Activated CD4-positive, alpha-beta T cell treated with anti-CD3 and anti-CD28 coated beads, Interleukin-2, amount 10 ng/mL, durations not matched to agents 24 days and 14 days (primary cell): ENCODE measurements around the gene PLEKHG2. TPM values are rescaled to one million over a fixed set of nuclear protein-coding genes. Genes with fewer than 3 reads are reported as not detected.

Source experiments
- DNase-seq: peaks from one replicate; pipeline ENCODE4 v3.0.0; 2022
- H3K27ac Mint-ChIP-seq: one replicate; pipeline ENCODE4 v1.8.0; 2022; ENCODE audit warnings: mild to moderate bottlenecking, mixed read lengths
- H3K27me3 Mint-ChIP-seq: one replicate; pipeline ENCODE4 v1.8.0; 2022; ENCODE audit warnings: mixed read lengths
- H3K36me3 Mint-ChIP-seq: one replicate; pipeline ENCODE4 v1.8.0; 2022; ENCODE audit warnings: low read depth, mild to moderate bottlenecking, mixed read lengths
- H3K4me1 Mint-ChIP-seq: one replicate; pipeline ENCODE4 v1.8.0; 2021; ENCODE audit warnings: mixed read lengths
- H3K4me3 Mint-ChIP-seq: one replicate; pipeline ENCODE4 v1.8.0; 2022; ENCODE audit warnings: mild to moderate bottlenecking, moderate library complexity, mixed read lengths
- H3K9me3 Mint-ChIP-seq: one replicate; pipeline ENCODE4 v1.8.0; 2021; ENCODE audit warnings: mixed read lengths
- intact Hi-C: fragments of 100-400 bp; cut with micrococcal nuclease; formaldehyde crosslinking; loops from one replicate; pipeline ENCODE4 v1.15.1; 2023
- total RNA-seq: library from RNA; stranded (reverse); gene quantifications from 2 replicates; pipeline ENCODE4 v1.2.3, GENCODE V29; 2022

PLEKHG2 gene
- total RNA-seq, 1 donor from 2014 or later: 42.0 TPM

GRCh38 chr19:39397360-39398296 is 14.8 kb upstream of the PLEKHG2 start:
- Mint-ChIP-seq H3K36me3 (peaks cover 26% of the 10 kb centered on the region), H3K9me3 (no peaks in the 10 kb centered on the region), H3K27ac (peak overlapping the region; percentile 90), H3K27me3 (no peaks in the 10 kb centered on the region), H3K4me1 (peaks cover 51% of the 10 kb centered on the region), H3K4me3 (peak overlapping the region; percentile 60)
- DNase-seq: peak; percentile 98
- intact Hi-C loops: loop anchor here (1.0 kb wide), 2 partner anchors 14 to 135 kb away; partner anchors contain the start of gene EID2B

GRCh38 chr19:39398297-39398864 is 14.1 kb upstream of the PLEKHG2 start:
- Mint-ChIP-seq H3K4me3 (peak overlapping the region; percentile 60), H3K4me1 (peaks cover 54% of the 10 kb centered on the region), H3K9me3 (no peaks in the 10 kb centered on the region), H3K27ac (peak overlapping the region; percentile 90), H3K27me3 (no peaks in the 10 kb centered on the region), H3K36me3 (peaks cover 24% of the 10 kb centered on the region)
- DNase-seq: peak; percentile 84
- intact Hi-C loops: no loop called here

- no peaks in the 10 kb centered on the region for H3K27me3 Mint-ChIP-seq
- DNase-seq: no peak
- H3K27ac Mint-ChIP-seq: peak overlapping the region; percentile 38
- no peak overlapping the region for H3K4me3 Mint-ChIP-seq
- H3K4me1 Mint-ChIP-seq: peaks cover 57% of the 10 kb centered on the region
- H3K9me3 Mint-ChIP-seq: no peaks in the 10 kb centered on the region
- H3K36me3 Mint-ChIP-seq: peaks cover 18% of the 10 kb centered on the region
- intact Hi-C loops: no loop called here
These were observed 12.8 kb upstream of the PLEKHG2 start for GRCh38 chr19:39399668-39400050.

- DNase-seq: no peak
- Mint-ChIP-seq H3K27ac (peak overlapping the region; percentile 38), H3K4me1 (peaks cover 56% of the 10 kb centered on the region), H3K27me3 (no peaks in the 10 kb centered on the region), H3K9me3 (no peaks in the 10 kb centered on the region), H3K4me3 (no peak overlapping the region), H3K36me3 (peaks cover 17% of the 10 kb centered on the region)
- intact Hi-C loops: no loop called here
These were observed 12.4 kb upstream of the PLEKHG2 start for GRCh38 chr19:39400061-39400460.

GRCh38 chr19:39401070-39401548 is 11.4 kb upstream of the PLEKHG2 start:
- Mint-ChIP-seq H3K4me3 (peak overlapping the region; percentile 87), H3K4me1 (peaks cover 57% of the 10 kb centered on the region), H3K27ac (peak overlapping the region; percentile 91), H3K9me3 (no peaks in the 10 kb centered on the region), H3K27me3 (no peaks in the 10 kb centered on the region), H3K36me3 (peaks cover 11% of the 10 kb centered on the region)
- intact Hi-C loops: no loop called here
- no peak for DNase-seq

- H3K27me3 Mint-ChIP-seq: no peaks in the 10 kb centered on the region
- H3K9me3 Mint-ChIP-seq: no peaks in the 10 kb centered on the region
- peak; percentile 92 for DNase-seq
- peaks cover 11% of the 10 kb centered on the region for H3K36me3 Mint-ChIP-seq
- peak overlapping the region; percentile 87 for H3K4me3 Mint-ChIP-seq
- H3K4me1 Mint-ChIP-seq: peaks cover 60% of the 10 kb centered on the region
- H3K27ac Mint-ChIP-seq: peak overlapping the region; percentile 91
- intact Hi-C loops: no loop called here
These were observed 10.7 kb upstream of the PLEKHG2 start for GRCh38 chr19:39401549-39402345.

- peak; percentile 96 for DNase-seq
- Mint-ChIP-seq H3K4me1 (peaks cover 57% of the 10 kb centered on the region), H3K27ac (peak overlapping the region; percentile 91), H3K27me3 (no peaks in the 10 kb centered on the region), H3K4me3 (peak overlapping the region; percentile 87), H3K9me3 (no peaks in the 10 kb centered on the region), H3K36me3 (peaks cover 15% of the 10 kb centered on the region)
- intact Hi-C loops: no loop called here
These were observed 9.8 kb upstream of the PLEKHG2 start for GRCh38 chr19:39402346-39403300.

- Mint-ChIP-seq H3K27ac (peak overlapping the region; percentile 91), H3K36me3 (peaks cover 25% of the 10 kb centered on the region), H3K4me3 (peak overlapping the region; percentile 87), H3K9me3 (no peaks in the 10 kb centered on the region), H3K27me3 (no peaks in the 10 kb centered on the region), H3K4me1 (peaks cover 58% of the 10 kb centered on the region)
- peak; percentile 98 for DNase-seq
- intact Hi-C loops: no loop called here
These were observed 8.8 kb upstream of the PLEKHG2 start for GRCh38 chr19:39403331-39404312.

GRCh38 chr19:39405261-39405957 is 7.1 kb upstream of the PLEKHG2 start:
- H3K36me3 Mint-ChIP-seq: peaks cover 22% of the 10 kb centered on the region
- intact Hi-C loops: no loop called here
- no peaks in the 10 kb centered on the region for H3K27me3 Mint-ChIP-seq
- peak overlapping the region; percentile 45 for H3K4me3 Mint-ChIP-seq
- peak overlapping the region; percentile 58 for H3K27ac Mint-ChIP-seq
- peaks cover 51% of the 10 kb centered on the region for H3K4me1 Mint-ChIP-seq
- no peaks in the 10 kb centered on the region for H3K9me3 Mint-ChIP-seq
- peak; percentile 69 for DNase-seq

- H3K36me3 Mint-ChIP-seq: peaks cover 24% of the 10 kb centered on the region
- peak overlapping the region; percentile 87 for H3K4me3 Mint-ChIP-seq
- DNase-seq: peak; percentile 93
- intact Hi-C loops: no loop called here
- peak overlapping the region; percentile 86 for H3K27ac Mint-ChIP-seq
- no peaks in the 10 kb centered on the region for H3K9me3 Mint-ChIP-seq
- H3K27me3 Mint-ChIP-seq: no peaks in the 10 kb centered on the region
- H3K4me1 Mint-ChIP-seq: peaks cover 54% of the 10 kb centered on the region
These were observed 6.4 kb upstream of the PLEKHG2 start for GRCh38 chr19:39405958-39406655.
